IPS-15b (cell line): ENCODE results near the gene OSBPL10.
"Not testable (repeated sequence)": the region's sequence is repeated elsewhere in the genome, so short reads cannot be mapped to it uniquely, and the experiment has no call there.

ENCODE experiments used
- H3K27me3 ChIP-seq: one replicate; pipeline ENCODE4 v1.6.1; 2013; ENCODE audit warnings: low read length; ENCODE audit not compliant: control insufficient read depth, insufficient read depth
- H3K36me3 ChIP-seq: one replicate; pipeline ENCODE4 v1.6.1; 2013; ENCODE audit warnings: low read length; ENCODE audit not compliant: control insufficient read depth, insufficient read depth
- H3K4me1 ChIP-seq: one replicate; pipeline ENCODE4 v1.6.1; 2013; ENCODE audit warnings: mild to moderate bottlenecking, low read length; ENCODE audit not compliant: control insufficient read depth, insufficient read depth
- H3K4me3 ChIP-seq: one replicate; pipeline ENCODE4 v1.5.1; 2013; ENCODE audit warnings: low read depth, low read length
- H3K9ac ChIP-seq: one replicate; pipeline ENCODE4 v1.6.1; 2013; ENCODE audit warnings: low read depth, mild to moderate bottlenecking, low read length
- H3K9me3 ChIP-seq: one replicate; pipeline ENCODE4 v1.6.1; 2013; ENCODE audit warnings: mild to moderate bottlenecking, low read length; ENCODE audit not compliant: control insufficient read depth, insufficient read depth

OSBPL10 gene

DNA sequence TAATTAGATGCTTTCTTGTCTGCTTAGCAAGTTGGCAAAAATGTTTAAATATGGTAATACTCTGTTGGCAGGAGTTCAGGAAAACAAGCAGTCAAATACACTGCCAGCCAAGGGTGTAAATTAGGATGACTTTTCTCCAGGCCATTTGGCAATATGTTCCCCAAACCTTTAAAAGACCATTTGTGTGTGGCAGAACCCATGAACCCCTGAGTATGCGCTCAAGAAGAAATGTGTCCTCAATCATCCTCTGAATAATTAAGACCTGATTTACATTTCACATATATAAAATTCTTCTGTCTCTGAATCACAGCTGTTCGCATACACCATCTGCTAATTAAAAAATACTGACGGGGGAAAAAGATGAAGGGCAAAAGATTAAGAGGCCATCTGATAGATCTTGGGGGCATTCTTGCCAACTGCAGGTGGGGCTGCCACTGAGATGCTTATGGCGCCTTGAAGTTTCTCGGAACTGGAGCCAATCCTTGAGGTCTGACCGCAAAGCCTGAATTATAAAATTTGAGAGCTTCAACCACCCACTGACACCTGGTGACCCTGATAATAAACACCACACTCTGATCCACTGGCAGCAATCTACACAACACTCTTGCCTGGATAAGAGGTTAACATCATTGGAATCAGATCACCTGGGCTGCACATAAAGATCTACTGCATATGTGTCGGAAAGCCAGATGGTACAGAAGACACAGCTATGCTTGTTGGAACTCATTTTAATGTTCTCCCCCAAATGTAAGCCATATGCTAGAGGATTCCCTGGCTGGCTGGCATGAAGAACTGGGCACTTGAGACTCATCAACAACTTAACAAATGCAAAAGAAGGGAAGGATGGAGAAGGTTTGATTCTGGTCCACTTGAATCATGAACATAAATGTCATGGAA, 190.6 kb downstream of the OSBPL10 start:
- Histone ChIP-seq H3K9ac (no peak overlapping the region), H3K36me3 (peaks cover 4% of the 10 kb centered on the region), H3K4me1 (no peaks in the 10 kb centered on the region), H3K4me3 (no peak overlapping the region), H3K9me3 (no peaks in the 10 kb centered on the region), H3K27me3 (no peaks in the 10 kb centered on the region)

DNA sequence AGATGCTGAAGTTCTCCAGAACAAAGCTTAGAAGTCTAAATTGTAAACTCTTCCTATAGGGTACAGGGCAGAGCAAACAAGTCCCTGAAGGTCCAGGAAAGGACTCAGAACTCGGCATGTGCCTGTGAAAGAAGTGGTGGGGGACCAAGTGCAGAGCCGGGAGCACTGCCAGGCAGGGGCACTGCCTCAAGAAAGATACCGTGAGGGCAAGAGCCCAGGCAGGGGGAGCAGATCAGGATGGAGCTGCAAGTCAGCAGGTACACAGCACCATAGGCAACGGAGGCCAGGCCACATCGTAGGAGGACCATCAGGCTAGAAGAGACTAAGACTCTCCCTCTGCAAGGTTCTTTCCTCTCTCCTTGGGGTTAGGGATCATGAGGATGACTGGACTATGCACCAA, 191.6 kb downstream of the OSBPL10 start:
- peaks cover 4% of the 10 kb centered on the region for H3K36me3 ChIP-seq
- H3K9ac ChIP-seq = no peak overlapping the region

DNA sequence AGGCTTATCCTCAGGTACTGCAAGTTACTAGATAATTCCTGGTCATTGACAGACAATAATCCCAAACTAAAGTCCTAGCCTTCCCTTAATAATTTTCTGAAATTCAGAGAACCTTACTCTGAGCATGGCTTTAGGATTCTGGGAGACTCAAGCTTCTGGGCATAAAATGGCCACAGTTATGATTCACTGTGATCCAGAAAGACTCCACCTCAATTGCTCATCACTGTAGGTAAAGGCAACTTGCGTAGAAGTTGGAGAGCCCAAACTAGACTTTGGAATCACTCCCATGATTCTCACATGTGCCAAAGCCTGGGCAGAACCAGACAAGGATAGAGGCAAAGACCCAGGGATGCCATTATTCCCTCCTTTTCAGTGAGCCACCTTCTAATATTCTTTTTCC, 195.3 kb downstream of the OSBPL10 start:
- no peaks in the 10 kb centered on the region for H3K27me3 ChIP-seq
- peaks cover 4% of the 10 kb centered on the region for H3K36me3 ChIP-seq
- H3K9me3 ChIP-seq = no peaks in the 10 kb centered on the region
- H3K4me1 ChIP-seq = no peaks in the 10 kb centered on the region
- no peak overlapping the region for H3K9ac ChIP-seq
- H3K4me3 ChIP-seq = no peak overlapping the region

More for the DNA sequence above, 191.6 kb downstream of the OSBPL10 start:
- no peaks in the 10 kb centered on the region for H3K27me3 ChIP-seq
- no peaks in the 10 kb centered on the region for H3K9me3 ChIP-seq
- no peaks in the 10 kb centered on the region for H3K4me1 ChIP-seq
- H3K4me3 ChIP-seq = no peak overlapping the region

DNA sequence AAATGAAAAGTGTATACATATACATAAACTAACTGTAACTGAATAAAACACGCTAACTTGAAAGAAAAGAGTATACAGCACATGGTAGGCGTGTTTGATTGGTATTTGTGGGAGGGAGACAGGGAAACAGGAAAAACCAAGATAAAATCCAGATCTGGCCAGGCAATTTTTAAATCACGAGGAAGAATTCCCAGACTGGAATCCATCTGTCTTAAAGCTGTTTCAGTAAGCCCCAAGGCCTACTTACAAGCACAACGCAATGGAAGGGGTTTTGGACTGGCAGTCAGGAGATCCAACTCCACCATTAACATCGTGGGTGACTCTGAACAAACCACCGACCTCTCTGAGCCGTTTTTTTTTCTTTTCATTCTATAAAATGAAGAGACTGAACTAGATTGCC, 195.8 kb downstream of the OSBPL10 start:
- peaks cover 4% of the 10 kb centered on the region for H3K36me3 ChIP-seq
- H3K4me1 ChIP-seq = no peaks in the 10 kb centered on the region
- no peaks in the 10 kb centered on the region for H3K9me3 ChIP-seq
- H3K9ac ChIP-seq = no peak overlapping the region
- no peaks in the 10 kb centered on the region for H3K27me3 ChIP-seq
- no peak overlapping the region for H3K4me3 ChIP-seq

DNA sequence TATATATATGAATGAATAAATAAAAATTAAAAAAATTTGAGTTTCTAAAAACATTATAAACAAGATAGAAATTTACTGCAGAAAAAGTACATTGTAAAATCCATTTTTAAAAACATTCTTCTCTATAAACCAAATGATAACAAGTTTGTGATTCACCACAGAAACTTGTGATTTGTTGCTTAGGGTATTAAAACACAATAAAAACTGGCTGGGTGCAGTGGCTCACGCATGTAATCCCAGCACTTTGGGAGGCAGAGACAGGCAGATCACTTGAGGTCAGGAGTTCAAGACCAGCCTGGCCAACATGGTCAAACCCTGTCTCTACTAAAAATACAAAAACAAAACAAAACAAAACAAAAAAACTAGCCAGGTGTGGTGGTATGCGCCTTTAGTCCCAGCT, 197.2 kb downstream of the OSBPL10 start:
- H3K27me3 ChIP-seq, H3K4me3 ChIP-seq, H3K9me3 ChIP-seq, H3K9ac ChIP-seq, H3K36me3 ChIP-seq, H3K4me1 ChIP-seq: not testable (repeated sequence)

GRCh38 chr3:31782306-31782705, 198.8 kb downstream of the OSBPL10 start:
- not testable (repeated sequence) for H3K4me1 ChIP-seq, H3K36me3 ChIP-seq, H3K27me3 ChIP-seq, H3K9me3 ChIP-seq, H3K4me3 ChIP-seq, H3K9ac ChIP-seq

DNA sequence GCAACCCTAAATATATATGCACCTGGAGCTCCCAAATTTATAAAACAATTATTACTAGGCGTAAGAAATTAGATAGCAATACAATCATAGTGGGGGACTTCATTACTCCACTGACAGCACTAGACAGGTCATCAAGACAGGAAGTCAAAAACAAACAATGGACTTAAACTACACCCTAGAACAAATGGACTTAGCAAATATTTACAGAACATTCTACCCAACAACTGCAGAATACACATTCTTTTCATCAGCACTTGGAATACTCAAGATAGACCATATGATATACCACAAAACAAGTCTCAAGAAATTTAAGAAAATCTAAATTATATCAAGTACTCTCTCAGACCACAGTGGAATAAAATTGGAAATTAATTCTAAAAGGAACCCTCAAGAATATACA, 201.5 kb downstream of the OSBPL10 start:
- H3K4me1 ChIP-seq = no peaks in the 10 kb centered on the region
- H3K4me3 ChIP-seq = no peak overlapping the region
- H3K36me3 ChIP-seq = no peaks in the 10 kb centered on the region
- no peak overlapping the region for H3K9ac ChIP-seq
- no peaks in the 10 kb centered on the region for H3K9me3 ChIP-seq
- no peaks in the 10 kb centered on the region for H3K27me3 ChIP-seq

GRCh38 chr3:31777887-31778286, 203.2 kb downstream of the OSBPL10 start:
- H3K9ac ChIP-seq = no peak overlapping the region
- no peaks in the 10 kb centered on the region for H3K36me3 ChIP-seq
- H3K9me3 ChIP-seq = no peaks in the 10 kb centered on the region
- no peaks in the 10 kb centered on the region for H3K4me1 ChIP-seq
- H3K4me3 ChIP-seq = no peak overlapping the region
- no peaks in the 10 kb centered on the region for H3K27me3 ChIP-seq

DNA sequence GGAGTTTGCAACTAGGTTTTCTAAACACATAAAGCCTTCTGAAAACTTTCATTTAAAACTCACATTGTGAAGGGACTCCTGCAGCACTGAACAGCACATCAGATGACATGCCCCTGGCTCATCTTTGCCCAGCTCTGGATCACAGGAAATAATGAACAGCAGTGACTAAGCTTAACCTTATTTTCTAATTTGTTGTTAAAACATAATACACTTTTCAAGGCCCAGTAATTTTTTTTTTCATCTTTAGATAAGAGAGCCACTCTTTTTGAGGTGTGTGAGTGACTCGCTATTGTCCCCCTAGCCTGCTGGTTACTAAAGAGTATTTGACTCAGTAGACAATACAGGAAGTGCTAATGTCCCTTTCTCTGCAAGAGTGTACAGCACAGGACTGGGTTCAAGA, 204.0 kb downstream of the OSBPL10 start:
- no peak overlapping the region for H3K4me3 ChIP-seq
- H3K36me3 ChIP-seq = no peaks in the 10 kb centered on the region
- no peaks in the 10 kb centered on the region for H3K4me1 ChIP-seq

DNA sequence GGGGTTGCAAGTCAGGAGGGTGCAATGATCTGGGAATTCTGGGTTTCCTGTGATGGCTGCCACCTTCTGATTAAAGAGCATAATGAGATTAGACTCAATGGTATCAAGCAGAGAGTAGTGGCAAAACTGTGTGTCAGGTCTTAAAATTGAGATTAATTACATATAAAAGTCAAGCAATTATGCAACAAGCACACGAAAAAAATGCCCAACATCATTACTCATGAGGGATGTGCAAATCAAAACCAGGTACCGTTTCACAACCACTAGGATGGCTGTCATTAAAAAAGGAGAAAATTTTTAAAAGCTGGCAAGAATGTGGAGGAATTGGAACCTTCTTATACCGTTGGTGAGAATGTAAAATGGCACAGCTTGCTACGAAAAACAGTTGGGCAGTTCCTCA, 205.0 kb downstream of the OSBPL10 start:
- Histone ChIP-seq H3K9me3 (no peaks in the 10 kb centered on the region), H3K27me3 (no peaks in the 10 kb centered on the region), H3K4me1 (no peaks in the 10 kb centered on the region), H3K9ac (no peak overlapping the region), H3K36me3 (no peaks in the 10 kb centered on the region), H3K4me3 (no peak overlapping the region)

More for the DNA sequence above, 204.0 kb downstream of the OSBPL10 start:
- H3K9ac ChIP-seq = no peak overlapping the region
- no peaks in the 10 kb centered on the region for H3K9me3 ChIP-seq
- H3K27me3 ChIP-seq = no peaks in the 10 kb centered on the region

GRCh38 chr3:31775383-31775782, 205.7 kb downstream of the OSBPL10 start:
- no peaks in the 10 kb centered on the region for H3K27me3 ChIP-seq
- no peak overlapping the region for H3K4me3 ChIP-seq
- no peaks in the 10 kb centered on the region for H3K36me3 ChIP-seq
- H3K9me3 ChIP-seq = no peaks in the 10 kb centered on the region
- H3K9ac ChIP-seq = no peak overlapping the region
- H3K4me1 ChIP-seq = no peaks in the 10 kb centered on the region

GRCh38 chr3:31772758-31773473, 208.1 kb downstream of the OSBPL10 start:
- H3K4me1 ChIP-seq = no peaks in the 10 kb centered on the region

More at GRCh38 chr3:31772758-31773473, 208.1 kb downstream of the OSBPL10 start:
- no peaks in the 10 kb centered on the region for H3K27me3 ChIP-seq
- no peaks in the 10 kb centered on the region for H3K36me3 ChIP-seq
- H3K9ac ChIP-seq = no peak overlapping the region
- no peaks in the 10 kb centered on the region for H3K9me3 ChIP-seq
- no peak overlapping the region for H3K4me3 ChIP-seq
